HG03378 (cell line): ENCODE measurements around the gene NABP1.
A peak's percentile ranks its signal among the peaks of the same experiment; 100 is the strongest.

Experiments
- ATAC-seq: cut with Tn5 transposase; IDR thresholded peaks from one replicate; pipeline ENCODE4 v1.9.1; 2021; ENCODE audit warnings: mild to moderate bottlenecking, moderate library complexity; ENCODE audit not compliant: unreplicated experiment

The NABP1 gene

GRCh38 chr2:191646163-191646902, 31.6 kb upstream of the NABP1 start:
- ATAC-seq, result no peak

- ATAC-seq, result no peak
Observed at GRCh38 chr2:191649519-191649918, 28.4 kb upstream of the NABP1 start.

GRCh38 chr2:191650896-191651773, 26.8 kb upstream of the NABP1 start:
- ATAC-seq, result peak; percentile 99

GRCh38 chr2:191653667-191654391, 24.1 kb upstream of the NABP1 start:
- no peak for ATAC-seq

GRCh38 chr2:191656391-191656790, 21.5 kb upstream of the NABP1 start:
- ATAC-seq, result no peak

DNA sequence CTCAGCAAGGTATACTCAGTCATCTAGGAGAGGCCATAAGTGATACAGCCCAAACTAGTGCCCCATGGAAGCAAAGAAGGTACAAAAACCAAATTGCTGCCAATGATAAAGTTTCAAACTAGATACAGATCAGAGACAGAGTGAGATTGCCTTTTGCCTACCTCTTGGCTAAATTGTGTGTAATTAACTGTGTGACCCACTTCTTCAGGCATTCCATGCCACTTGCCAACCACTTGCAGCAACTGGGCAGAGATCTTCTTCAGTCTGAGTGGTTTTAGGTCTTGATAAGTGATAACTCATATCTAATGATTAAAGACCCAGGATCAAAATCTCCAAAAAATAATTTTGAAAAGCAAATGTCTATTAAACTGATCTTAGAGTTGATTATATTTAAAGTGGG, 21.1 kb upstream of the NABP1 start:
- no peak for ATAC-seq

DNA sequence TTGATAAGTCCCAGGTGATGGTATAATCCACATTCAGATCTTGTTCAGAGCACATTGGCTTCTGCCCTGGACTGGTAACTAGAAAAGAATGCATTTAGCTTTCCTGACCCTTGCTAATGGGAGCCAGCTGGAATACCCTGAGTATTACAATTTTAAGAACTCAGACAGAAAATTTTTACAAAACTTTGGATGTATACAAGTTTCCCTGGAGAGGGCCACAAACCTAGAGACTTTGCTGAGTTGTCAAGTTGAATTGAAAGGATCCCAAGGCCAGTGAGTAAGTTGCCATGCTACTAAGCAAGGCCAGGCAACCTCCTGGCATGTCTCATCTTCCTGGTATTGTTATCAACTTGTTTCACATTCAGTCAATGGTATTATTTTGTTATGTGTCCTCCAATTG, 20.0 kb upstream of the NABP1 start:
- ATAC-seq, result no peak

GRCh38 chr2:191659198-191659597, 18.7 kb upstream of the NABP1 start:
- ATAC-seq, result no peak

GRCh38 chr2:191660575-191660974, 17.4 kb upstream of the NABP1 start:
- ATAC-seq, result no peak

GRCh38 chr2:191661097-191661924, 16.6 kb upstream of the NABP1 start:
- ATAC-seq, result no peak

DNA sequence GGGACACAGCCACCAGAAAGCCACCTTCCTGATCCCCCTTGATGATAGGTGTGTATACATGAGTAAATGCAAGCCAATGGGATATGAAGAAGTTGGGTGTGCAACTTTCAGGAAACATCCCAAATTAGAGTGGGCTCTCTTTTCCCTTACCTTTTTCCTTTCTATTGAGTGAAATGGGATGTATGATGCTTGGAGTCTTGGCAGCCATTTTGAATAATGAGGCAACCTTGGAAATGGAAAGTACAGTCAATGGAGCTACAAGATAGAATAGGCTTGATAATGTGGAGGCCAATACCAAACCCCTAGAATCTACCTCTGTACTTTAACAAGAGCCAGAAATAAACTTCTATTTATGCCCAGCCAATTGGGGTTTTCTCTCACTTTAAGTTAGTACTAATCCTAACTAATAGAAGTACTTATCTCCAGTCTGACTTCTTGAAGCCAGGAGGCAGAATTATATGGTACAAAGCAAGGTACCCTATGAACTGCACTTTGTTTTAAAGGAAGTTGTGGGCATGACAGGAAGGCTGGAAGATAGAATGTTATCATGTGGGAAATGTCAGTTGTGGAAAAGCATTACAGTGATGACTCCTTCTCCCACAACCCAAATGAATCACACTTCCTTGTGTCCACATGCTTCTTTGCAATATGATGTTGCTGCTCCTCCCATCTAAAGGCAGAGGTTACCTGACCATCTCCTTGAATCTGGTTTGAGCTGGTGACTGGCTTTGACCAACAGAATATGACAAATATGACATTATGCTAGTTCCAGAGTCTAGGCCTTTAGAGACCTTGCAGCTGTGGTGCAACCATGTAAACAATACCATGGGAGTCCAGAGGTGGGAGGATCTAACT, 12.9 kb upstream of the NABP1 start:
- ATAC-seq, result no peak

- ATAC-seq, result no peak
Observed at GRCh38 chr2:191666226-191666625, 11.7 kb upstream of the NABP1 start.

DNA sequence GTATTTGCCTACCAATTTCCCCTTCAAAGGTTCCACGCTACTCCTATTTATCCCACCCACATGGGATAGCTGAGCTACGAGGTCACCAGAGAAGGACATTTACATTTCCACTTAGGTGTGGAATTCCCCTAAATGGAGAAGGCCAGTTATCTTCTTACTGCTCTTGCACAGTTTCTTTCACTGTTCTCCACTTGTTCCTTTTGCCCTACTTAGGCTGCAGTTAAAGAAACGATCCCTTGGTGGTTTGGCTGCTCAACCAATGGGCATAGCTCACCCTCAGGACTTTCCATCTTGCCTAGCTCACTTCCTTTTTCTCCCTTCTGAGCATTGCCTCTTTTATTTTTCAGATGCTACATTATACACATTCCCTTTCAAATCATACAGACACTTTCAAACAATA, 11.2 kb upstream of the NABP1 start:
- peak; percentile 79 for ATAC-seq

DNA sequence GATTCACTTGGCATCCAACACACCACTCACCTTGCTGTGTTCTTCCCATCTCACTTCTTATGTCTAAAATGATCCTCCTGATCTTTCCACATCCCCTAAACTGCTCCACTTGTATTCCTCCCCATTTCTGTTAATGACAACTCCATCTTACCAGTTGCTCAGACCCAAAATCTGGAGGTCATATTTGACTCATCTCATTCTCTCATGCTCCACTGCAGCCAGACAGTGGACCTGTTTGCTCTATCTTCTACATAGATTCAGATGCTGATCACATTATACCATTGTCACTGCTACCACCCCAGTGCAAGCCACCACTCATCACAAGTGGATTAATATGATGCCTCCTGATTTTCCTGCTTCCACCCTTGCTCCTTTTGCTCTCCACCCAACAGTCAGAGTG, 7.9 kb upstream of the NABP1 start:
- ATAC-seq, result peak; percentile 54

GRCh38 chr2:191670787-191671186, 7.1 kb upstream of the NABP1 start:
- no peak for ATAC-seq

GRCh38 chr2:191675807-191676721, 1.9 kb upstream of the NABP1 start:
- ATAC-seq, result peak; percentile 76

GRCh38 chr2:191676790-191677645, 918 bp upstream of the NABP1 start:
- peak; percentile 34 for ATAC-seq
